HG03135 (cell line): ENCODE results near the gene CDC42BPA.

Experiments used
- ATAC-seq: cut with Tn5 transposase; IDR thresholded peaks from one replicate; pipeline ENCODE4 v1.9.1; 2021; ENCODE audit warnings: mild to moderate bottlenecking, moderate library complexity; ENCODE audit not compliant: unreplicated experiment

CDC42BPA gene

DNA sequence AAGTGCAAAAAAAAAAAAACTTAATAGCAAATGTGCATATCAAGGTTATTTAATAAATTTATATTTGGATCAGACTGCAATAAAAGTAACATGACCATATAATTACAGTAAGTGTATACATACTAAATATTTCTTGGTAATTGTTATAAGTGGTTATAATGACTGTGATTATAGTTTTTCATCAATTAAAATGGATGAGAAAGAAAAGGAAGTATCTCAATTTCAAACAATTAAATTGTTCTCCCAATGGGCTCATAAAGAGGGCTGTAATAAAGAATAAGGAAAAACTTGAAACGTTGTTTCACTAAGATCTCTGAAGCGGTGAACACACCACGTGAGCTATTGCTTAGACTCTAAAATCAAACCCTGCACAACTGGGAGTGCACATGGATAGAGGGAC, 104.1 kb downstream of the CDC42BPA start:
- ATAC-seq, result no peak

DNA sequence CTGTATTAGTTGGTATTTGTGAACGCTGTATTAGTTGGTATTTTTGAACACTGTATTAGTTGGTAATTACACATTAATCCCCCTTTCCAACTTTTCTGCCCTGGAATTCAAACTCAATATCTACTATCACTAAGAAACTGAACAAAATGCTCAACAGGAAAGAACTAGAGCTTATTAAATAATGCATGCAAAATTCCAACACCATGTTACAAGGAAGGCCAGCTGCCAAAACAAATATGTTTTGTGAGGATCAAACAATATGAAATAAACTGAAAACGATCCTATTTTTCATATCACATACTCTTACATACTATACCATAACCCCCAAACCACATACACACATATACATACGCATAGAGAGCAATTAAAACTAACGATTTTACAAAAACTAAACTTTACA, 104.9 kb downstream of the CDC42BPA start:
- no peak for ATAC-seq

- ATAC-seq, result no peak
Measured at GRCh38 chr1:227212164-227212563, 106.1 kb downstream of the CDC42BPA start.

- no peak for ATAC-seq
Measured at GRCh38 chr1:227210604-227211003, 107.7 kb downstream of the CDC42BPA start.

DNA sequence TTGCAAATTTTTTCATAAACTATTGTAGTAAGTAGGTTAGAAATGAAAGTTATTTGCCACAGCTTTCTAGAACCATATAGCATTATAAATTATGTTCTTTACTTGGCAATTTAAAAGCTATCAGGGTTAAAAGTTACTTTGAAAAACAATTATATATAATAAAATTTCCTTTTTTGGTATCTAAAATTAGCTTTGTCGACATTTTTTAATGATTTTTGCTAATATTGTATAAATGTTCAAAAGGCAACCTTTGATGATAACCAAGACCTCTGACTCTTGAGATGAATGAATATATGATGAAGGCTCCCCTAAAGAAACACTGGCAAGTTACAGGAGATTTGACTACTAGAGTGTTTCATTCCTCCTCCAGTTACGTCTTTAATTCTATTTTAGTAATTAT, 121.2 kb downstream of the CDC42BPA start:
- ATAC-seq, result no peak

GRCh38 chr1:227192163-227192562, 126.1 kb downstream of the CDC42BPA start:
- ATAC-seq, result peak; percentile 78

DNA sequence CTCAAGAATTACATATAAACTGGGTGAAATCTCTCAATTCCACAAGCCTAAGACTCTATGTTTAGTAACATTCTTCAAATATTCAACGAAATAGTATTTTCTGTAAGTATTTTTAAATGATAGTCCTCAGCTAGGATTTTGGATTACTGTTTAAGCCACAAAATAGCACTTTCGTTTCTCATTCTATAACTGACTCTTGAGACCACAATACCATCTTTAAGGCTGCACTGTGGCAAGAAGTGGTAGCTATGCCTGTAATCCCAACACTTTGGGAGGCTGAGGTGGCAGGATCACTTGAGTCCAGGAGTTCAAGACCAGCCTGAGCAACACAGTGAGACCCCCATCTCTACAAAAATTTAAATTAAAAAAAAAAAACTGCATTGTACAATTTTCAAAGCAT, 126.7 kb downstream of the CDC42BPA start:
- ATAC-seq, result peak; percentile 67

GRCh38 chr1:227190321-227190720, 128.0 kb downstream of the CDC42BPA start:
- no peak for ATAC-seq

GRCh38 chr1:227185291-227185690, 133.0 kb downstream of the CDC42BPA start:
- no peak for ATAC-seq

DNA sequence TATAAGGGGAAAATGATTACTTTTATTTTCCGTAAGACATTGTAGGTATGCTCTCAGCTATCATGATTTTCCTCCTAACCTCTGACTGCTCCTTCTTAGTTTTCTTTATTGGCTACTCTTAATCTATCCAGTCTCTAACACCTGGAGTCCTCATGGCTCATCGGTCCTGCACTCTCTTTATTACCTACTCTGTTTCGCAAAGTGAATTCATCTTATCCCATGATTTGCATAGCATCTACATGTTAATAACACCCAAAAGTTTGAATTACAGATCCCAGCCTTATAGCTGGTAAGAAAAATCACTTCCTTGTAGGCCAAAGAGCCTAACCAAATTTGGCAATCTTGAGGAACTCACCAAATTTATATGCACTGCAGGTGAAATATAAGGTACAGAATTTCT, 136.3 kb downstream of the CDC42BPA start:
- ATAC-seq, result no peak

GRCh38 chr1:227175611-227176010, 142.7 kb downstream of the CDC42BPA start:
- no peak for ATAC-seq

GRCh38 chr1:227174164-227174563, 144.1 kb downstream of the CDC42BPA start:
- ATAC-seq, result no peak

DNA sequence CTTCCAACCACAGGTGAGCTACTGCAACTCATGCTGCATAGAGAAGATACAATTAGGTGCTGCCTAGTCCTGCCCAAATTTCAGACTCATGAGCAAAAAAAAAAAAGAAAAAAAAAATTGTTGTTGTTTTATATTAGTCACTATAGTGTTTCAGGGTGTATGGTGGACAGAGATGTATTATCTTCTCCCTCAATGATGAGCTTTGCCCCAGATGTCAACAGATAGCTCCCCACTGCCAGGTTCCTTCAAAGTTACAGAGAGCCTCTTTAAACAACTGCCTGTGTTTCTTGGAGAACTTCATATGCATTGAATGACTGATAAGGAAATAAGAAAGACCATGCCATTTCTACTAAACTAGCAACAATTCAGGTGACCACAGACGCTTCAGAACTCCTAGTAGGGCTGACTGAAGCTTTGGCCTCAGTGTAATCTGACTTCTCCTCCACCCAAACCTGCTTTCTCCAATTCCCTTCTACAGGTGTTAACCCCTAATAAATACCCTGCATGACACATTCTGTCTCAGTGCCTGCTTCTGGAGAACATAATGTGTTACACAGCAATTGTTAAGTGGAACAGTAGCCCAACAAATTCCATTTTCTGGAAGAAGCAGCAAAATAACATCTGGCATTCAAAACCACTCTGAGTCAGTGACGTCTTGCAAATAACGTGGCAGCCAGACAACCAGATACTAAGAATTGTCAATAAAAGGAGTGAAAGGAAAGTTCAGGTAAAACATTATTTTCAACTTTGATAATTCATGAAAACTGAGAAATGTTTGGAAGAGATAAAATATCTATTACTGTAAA, 147.7 kb downstream of the CDC42BPA start:
- no peak for ATAC-seq

- ATAC-seq, result no peak
Measured at GRCh38 chr1:227169343-227169742, 148.9 kb downstream of the CDC42BPA start.

DNA sequence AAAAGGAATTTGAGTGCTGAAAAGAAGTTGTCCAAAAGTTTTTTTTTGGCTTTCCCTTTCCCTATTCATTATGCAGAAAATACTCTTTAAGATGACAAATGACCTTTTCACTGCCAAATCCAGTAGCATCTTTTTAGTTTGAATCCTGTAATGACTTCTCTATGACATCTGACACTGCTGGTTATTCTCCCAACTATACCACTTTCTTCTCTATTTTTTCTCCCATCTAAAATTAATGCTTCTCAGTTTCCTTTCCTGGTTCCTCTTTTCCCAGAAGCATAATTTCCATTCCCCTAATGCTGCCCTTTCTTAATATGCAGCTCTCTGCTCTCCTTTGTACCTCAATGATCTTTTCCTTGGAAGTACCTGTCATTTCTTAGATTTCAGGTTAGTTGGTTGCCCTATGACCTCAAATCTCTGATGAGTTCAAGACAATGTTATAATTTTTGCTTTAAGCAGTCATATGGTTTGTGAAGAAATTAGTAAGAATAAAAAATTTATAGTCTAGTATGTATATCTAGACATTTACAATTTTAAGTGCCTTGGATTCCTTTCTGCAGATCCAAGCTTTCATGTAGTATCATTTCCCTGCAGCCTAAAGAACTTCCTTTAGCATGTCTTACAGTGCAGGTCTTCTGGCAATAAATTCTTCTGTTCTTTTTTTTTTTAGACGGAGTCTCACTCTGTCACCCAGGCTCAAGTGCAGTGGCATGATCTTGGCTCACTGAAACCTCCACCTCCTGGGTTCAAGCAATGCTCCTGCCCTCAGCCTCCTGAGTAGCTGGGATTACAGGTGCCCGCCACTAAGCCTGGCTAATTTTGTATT, 150.8 kb downstream of the CDC42BPA start:
- no peak for ATAC-seq

GRCh38 chr1:227166559-227166958, 151.7 kb downstream of the CDC42BPA start:
- no peak for ATAC-seq

- ATAC-seq, result no peak
Measured at GRCh38 chr1:227161470-227161869, 156.8 kb downstream of the CDC42BPA start.

- no peak for ATAC-seq
Measured at GRCh38 chr1:227156520-227156919, 161.8 kb downstream of the CDC42BPA start.

- ATAC-seq, result no peak
Measured at GRCh38 chr1:227155688-227156087, 162.6 kb downstream of the CDC42BPA start.

- no peak for ATAC-seq
Measured at GRCh38 chr1:227155004-227155403, 163.3 kb downstream of the CDC42BPA start.

DNA sequence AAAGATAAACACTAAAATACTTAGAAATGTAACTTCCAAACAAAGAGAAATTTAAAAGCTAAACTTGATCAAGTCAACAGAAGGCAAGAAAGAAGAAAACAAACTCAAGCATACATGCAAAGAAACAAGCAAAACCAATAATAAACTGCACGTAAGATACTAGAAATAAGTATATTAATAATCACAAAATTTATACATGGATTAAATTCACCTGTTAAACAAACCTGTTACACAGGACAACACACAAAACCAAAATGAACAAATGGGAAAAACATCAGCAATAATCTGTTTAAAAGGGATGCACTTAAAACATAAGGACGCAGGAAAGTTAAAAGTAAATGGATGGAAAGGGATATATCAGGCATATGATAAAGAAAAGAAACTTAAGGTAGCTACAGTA, 165.8 kb downstream of the CDC42BPA start:
- no peak for ATAC-seq

DNA sequence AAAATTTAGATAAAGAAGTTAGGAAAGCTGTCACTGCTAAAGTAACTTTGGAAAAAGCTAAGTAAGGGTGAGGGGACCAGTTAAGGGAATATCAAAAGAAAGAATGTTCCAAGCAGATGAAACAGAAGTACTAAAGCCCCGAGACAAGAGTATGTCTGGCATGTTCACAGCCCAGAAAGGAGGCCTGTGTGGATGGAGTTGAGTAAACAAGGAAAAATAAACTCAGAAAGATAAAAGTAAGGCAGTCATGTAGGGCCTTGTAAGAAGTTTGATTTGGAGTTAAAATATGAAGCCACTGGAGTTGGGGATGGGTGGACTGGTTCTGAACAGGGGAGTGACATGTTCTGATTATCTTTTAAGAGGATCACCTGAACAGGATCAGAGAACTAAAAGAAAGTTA, 177.9 kb downstream of the CDC42BPA start:
- no peak for ATAC-seq
